ENCODE data around the gene TNFAIP8L2. TPM values are rescaled to one million over a fixed set of nuclear protein-coding genes. Genes with fewer than 3 reads are reported as not detected.

TNFAIP8L2 gene
- total and polyA plus RNA-seq, 2 donors (not counting 1 experiment from before 2014, with no cell fraction given) = not detected

GRCh38 chr1:151158326-151158725 lies 1.9 kb downstream of the TNFAIP8L2 start:
- Histone ChIP-seq H2AFZ (ENCODE audit: low read length) (no peak overlapping the region), H3K27ac (ENCODE audit: insufficient read depth, low read length) (no peak overlapping the region), H3K27me3 (ENCODE audit: control insufficient read depth, insufficient read depth, low read length) (no peaks in the 10 kb centered on the region), H3K36me3 (ENCODE audit: control insufficient read depth, insufficient read depth, low read length) (peaks cover 3% of the 10 kb centered on the region), H3K9me3 (ENCODE audit: control insufficient read depth, insufficient read depth, low read depth, low read length) (no peaks in the 10 kb centered on the region), H3K4me2 (ENCODE audit: extremely low read depth, insufficient read depth, low read length) (no peak overlapping the region), H4K20me1 (ENCODE audit: control insufficient read depth, extremely low read depth, insufficient read depth, low read length) (no peaks in the 10 kb centered on the region), H3K9ac (ENCODE audit: insufficient read depth, low read length) (no peak overlapping the region), H3K79me2 (ENCODE audit: control insufficient read depth, insufficient read depth, low read length) (no peaks in the 10 kb centered on the region), H3K4me1 (ENCODE audit: control insufficient read depth, extremely low read depth, insufficient read depth, low read length) (no peaks in the 10 kb centered on the region), H3K4me3 (replicated peaks in 1 of 4; ENCODE audit: control extremely low read depth in 1 of 4, insufficient read depth in 1 of 4, low read depth in 3 of 4, low read length in 4 of 4) (no peak overlapping the region)
- no peak for TF ChIP-seq EZH2 (IDR thresholded peaks at IDR 0.05; ENCODE audit: low read length, missing control alignments)
- no peak for TF ChIP-seq CTCF (conservative IDR thresholded peaks at IDR 0.05 in 1 of 2, IDR thresholded peaks at IDR 0.05 in 1 of 2; ENCODE audit: low read depth in 1 of 2, low read length in 2 of 2)
- DNase-seq (ENCODE audit: low read depth in 2 of 2) = no peak

GRCh38 chr1:151158751-151159251 lies 2.4 kb downstream of the TNFAIP8L2 start:
- Histone ChIP-seq H3K36me3 (ENCODE audit: control insufficient read depth, insufficient read depth, low read length) (peaks cover 3% of the 10 kb centered on the region), H3K9ac (ENCODE audit: insufficient read depth, low read length) (no peak overlapping the region), H3K79me2 (ENCODE audit: control insufficient read depth, insufficient read depth, low read length) (no peaks in the 10 kb centered on the region), H2AFZ (ENCODE audit: low read length) (no peak overlapping the region), H4K20me1 (ENCODE audit: control insufficient read depth, extremely low read depth, insufficient read depth, low read length) (no peaks in the 10 kb centered on the region), H3K4me2 (ENCODE audit: extremely low read depth, insufficient read depth, low read length) (no peak overlapping the region), H3K4me1 (ENCODE audit: control insufficient read depth, extremely low read depth, insufficient read depth, low read length) (no peaks in the 10 kb centered on the region), H3K9me3 (ENCODE audit: control insufficient read depth, insufficient read depth, low read depth, low read length) (no peaks in the 10 kb centered on the region), H3K27me3 (ENCODE audit: control insufficient read depth, insufficient read depth, low read length) (no peaks in the 10 kb centered on the region), H3K4me3 (replicated peaks in 1 of 4; ENCODE audit: control extremely low read depth in 1 of 4, insufficient read depth in 1 of 4, low read depth in 3 of 4, low read length in 4 of 4) (no peak overlapping the region), H3K27ac (ENCODE audit: insufficient read depth, low read length) (no peak overlapping the region)
- no peak for DNase-seq (ENCODE audit: low read depth in 2 of 2)
- TF ChIP-seq CTCF (conservative IDR thresholded peaks at IDR 0.05 in 1 of 2, IDR thresholded peaks at IDR 0.05 in 1 of 2; ENCODE audit: low read depth in 1 of 2, low read length in 2 of 2) = no peak
- TF ChIP-seq EZH2 (IDR thresholded peaks at IDR 0.05; ENCODE audit: low read length, missing control alignments) = no peak

GRCh38 chr1:151159373-151159772 lies 2.9 kb downstream of the TNFAIP8L2 start:
- H3K27ac ChIP-seq (ENCODE audit: insufficient read depth, low read length) = no peak overlapping the region
- no peak overlapping the region for H3K4me3 ChIP-seq (replicated peaks in 1 of 4; ENCODE audit: control extremely low read depth in 1 of 4, insufficient read depth in 1 of 4, low read depth in 3 of 4, low read length in 4 of 4)
- peaks cover 3% of the 10 kb centered on the region for H3K36me3 ChIP-seq (ENCODE audit: control insufficient read depth, insufficient read depth, low read length)
- no peak for TF ChIP-seq CTCF (conservative IDR thresholded peaks at IDR 0.05 in 1 of 2, IDR thresholded peaks at IDR 0.05 in 1 of 2; ENCODE audit: low read depth in 1 of 2, low read length in 2 of 2)
- no peak for TF ChIP-seq EZH2 (IDR thresholded peaks at IDR 0.05; ENCODE audit: low read length, missing control alignments)
- H3K4me1 ChIP-seq (ENCODE audit: control insufficient read depth, extremely low read depth, insufficient read depth, low read length) = no peaks in the 10 kb centered on the region
- no peaks in the 10 kb centered on the region for H3K9me3 ChIP-seq (ENCODE audit: control insufficient read depth, insufficient read depth, low read depth, low read length)
- no peaks in the 10 kb centered on the region for H3K27me3 ChIP-seq (ENCODE audit: control insufficient read depth, insufficient read depth, low read length)
- H3K4me2 ChIP-seq (ENCODE audit: extremely low read depth, insufficient read depth, low read length) = no peak overlapping the region
- DNase-seq (ENCODE audit: low read depth in 2 of 2) = no peak
- H2AFZ ChIP-seq (ENCODE audit: low read length) = no peak overlapping the region
- no peak overlapping the region for H3K9ac ChIP-seq (ENCODE audit: insufficient read depth, low read length)
- no peaks in the 10 kb centered on the region for H4K20me1 ChIP-seq (ENCODE audit: control insufficient read depth, extremely low read depth, insufficient read depth, low read length)
- H3K79me2 ChIP-seq (ENCODE audit: control insufficient read depth, insufficient read depth, low read length) = no peaks in the 10 kb centered on the region
